Stomach (tissue), 9 donors: Measurements from ENCODE around the gene ANKS1A. TPM values are rescaled to one million over a fixed set of nuclear protein-coding genes. Genes with fewer than 3 reads are reported as not detected.

Experiments used
- DNase-seq, 2 donors: peaks; one replicate each; pipeline versions ENCODE4 v3.0.0 to v3.0.0-alpha.2; 2013 to 2019
- H3K27ac ChIP-seq, 5 donors: fragments of 200-600 bp in 4 of 5; sonication (generic) in 4 of 5; one replicate each; pipeline ENCODE4 v1.5.1; 2013 to 2019; ENCODE audit warnings: mild to moderate bottlenecking in 1 of 5, moderate library complexity in 1 of 5
- H3K27me3 ChIP-seq, 3 donors: fragments of 200-600 bp; sonication (generic); one replicate each; pipeline ENCODE4 v1.5.1; 2017 to 2019; ENCODE audit warnings: mixed run types in 1 of 3
- H3K36me3 ChIP-seq, 4 donors: fragments of 200-600 bp; sonication (generic); 1 replicate in 3 of 4; 2 replicates in 1 of 4; pipeline ENCODE4 v1.5.1; 2016 to 2019
- H3K4me1 ChIP-seq, 4 donors: fragments of 200-600 bp; sonication (generic); one replicate each; pipeline ENCODE4 v1.5.1; 2016 to 2019
- H3K4me3 ChIP-seq, 4 donors: fragments of 200-600 bp; sonication (generic) in 3 of 4; one replicate each; pipeline ENCODE4 v1.5.1; 2016 to 2019; ENCODE audit warnings: mild to moderate bottlenecking in 1 of 4
- H3K9me3 ChIP-seq, 4 donors: fragments of 200-600 bp; sonication (generic); one replicate each; pipeline ENCODE4 v1.5.1; 2016 to 2019
- EP300 ChIP-seq: sonication (generic); formaldehyde crosslinking; IDR thresholded peaks from one replicate; pipeline ENCODE4 v1.6.1; 2017; ENCODE audit warnings: antibody characterized with exemption
- POLR2A ChIP-seq, 4 donors: fragments of 450-650 bp; IDR thresholded peaks; one replicate each; pipeline ENCODE4 v1.6.1; 2016; ENCODE audit warnings: antibody characterized with exemption in 4 of 4, control low read depth in 2 of 4, mild to moderate bottlenecking in 1 of 4, moderate library complexity in 1 of 4
- POLR2AphosphoS5 ChIP-seq, 3 donors: sonication (generic); formaldehyde crosslinking; IDR thresholded peaks; one replicate each; pipeline ENCODE4 v1.6.1; 2016; ENCODE audit warnings: antibody characterized with exemption in 3 of 3
- WGBS, 5 donors: extraction: QIAGEN DNeasy Blood & Tissue Kit in 3 of 5; methylation state at CpG; one replicate each; pipeline versions ENCODE4 v1.1.5 to v1.1.7; 2013 to 2018; 5-methylcytosine and 5-hydroxymethylcytosine counted together
- intact Hi-C: fragments of 100-400 bp; cut with DNase I; formaldehyde crosslinking; loops from one replicate; pipeline ENCODE4 v1.15.1; 2023; ENCODE audit warnings: low total_unique reads
- polyA plus RNA-seq, 3 donors: library from polyadenylated mRNA; stranded (reverse); fragments of 200-250 nt; gene quantifications; one replicate each; pipeline ENCODE4 v1.2.3, GENCODE V29; 2013
- total RNA-seq, 5 donors: library from RNA; depleted of rRNA; stranded (reverse); fragments of >200 nt; gene quantifications; one replicate each; pipeline versions ENCODE4 v1.1.0 to v1.2.3, GENCODE V29; 2014 to 2016
- TF ChIP-seq, protein P1 (sequence below), 7 experiments: fragments of 450-650 bp in 4 of 7; fragments of 200-600 bp in 3 of 7; sonication (generic) in 3 of 7; IDR thresholded peaks; one replicate each; pipeline ENCODE4 v1.5.1; 2016 to 2019; ENCODE audit warnings: antibody characterized with exemption in 7 of 7, control low read depth in 2 of 7, mild to moderate bottlenecking in 1 of 7
- donor health status: healthy with polysubstance abuse.
- donor health status: Bipolar disorder and iron deficiency.
- donor health status: healthy.

ANKS1A gene
- total and polyA plus RNA-seq, 8 donors: 6.1 to 40.6 (median 21.5) TPM

DNA sequence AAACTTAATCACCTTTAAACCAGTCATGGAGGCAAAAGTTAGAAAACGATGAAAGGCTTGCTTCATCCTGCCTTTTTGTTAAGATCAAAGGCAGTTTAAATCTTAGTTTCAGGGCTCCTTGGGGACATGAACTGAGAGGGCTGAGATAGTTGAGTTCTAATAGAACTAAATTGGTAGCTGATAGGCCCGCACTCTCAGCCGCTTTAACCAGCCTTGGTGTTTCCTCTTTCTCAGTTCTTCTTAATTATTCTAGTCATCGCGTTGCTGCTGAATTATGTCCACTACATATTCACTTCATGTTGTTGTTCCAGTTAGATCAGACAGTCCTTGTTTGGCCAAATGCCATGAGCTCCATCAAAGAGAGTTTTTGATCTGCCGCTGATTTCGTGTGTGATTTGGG is 72.5 kb downstream of the ANKS1A start:
- WGBS, 5 donors: 87 to 93% (median 91%) methylated on average over 7 of the region's 7 CpGs

DNA sequence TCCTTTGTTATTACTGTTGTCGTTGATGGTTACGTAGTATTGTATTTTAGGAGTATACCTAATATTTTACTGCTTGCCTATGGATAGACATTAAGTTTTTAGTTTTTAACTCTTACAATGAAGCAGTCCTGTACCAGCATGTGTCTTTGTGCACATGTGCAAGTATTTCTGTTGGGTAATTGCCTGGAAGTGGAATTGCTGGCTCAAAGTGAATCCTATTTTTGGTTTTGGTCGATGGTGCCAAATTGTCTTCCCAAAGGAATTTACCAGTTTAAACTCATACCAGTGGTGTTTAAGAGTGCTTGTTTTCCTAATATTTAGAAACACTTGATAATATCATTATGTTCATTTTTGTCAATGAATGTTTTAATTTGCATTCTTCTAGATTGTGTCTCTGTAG is 75.5 kb downstream of the ANKS1A start:
- H3K4me1 ChIP-seq: peaks cover 0 to 11% (median 3%) of the 10 kb centered on the region in 4 donors
- peaks cover 0 to 4% (median under 1%) of the 10 kb centered on the region in 4 donors for H3K36me3 ChIP-seq
- no peaks in the 10 kb centered on the region for H3K27me3 ChIP-seq
- no peak overlapping the region for H3K4me3 ChIP-seq
- TF ChIP-seq POLR2AphosphoS5 (IDR thresholded peaks at IDR 0.05) (no peak), POLR2A (IDR thresholded peaks at IDR 0.05) (no peak), EP300 (no peak)
- TF ChIP-seq, protein P1, sequence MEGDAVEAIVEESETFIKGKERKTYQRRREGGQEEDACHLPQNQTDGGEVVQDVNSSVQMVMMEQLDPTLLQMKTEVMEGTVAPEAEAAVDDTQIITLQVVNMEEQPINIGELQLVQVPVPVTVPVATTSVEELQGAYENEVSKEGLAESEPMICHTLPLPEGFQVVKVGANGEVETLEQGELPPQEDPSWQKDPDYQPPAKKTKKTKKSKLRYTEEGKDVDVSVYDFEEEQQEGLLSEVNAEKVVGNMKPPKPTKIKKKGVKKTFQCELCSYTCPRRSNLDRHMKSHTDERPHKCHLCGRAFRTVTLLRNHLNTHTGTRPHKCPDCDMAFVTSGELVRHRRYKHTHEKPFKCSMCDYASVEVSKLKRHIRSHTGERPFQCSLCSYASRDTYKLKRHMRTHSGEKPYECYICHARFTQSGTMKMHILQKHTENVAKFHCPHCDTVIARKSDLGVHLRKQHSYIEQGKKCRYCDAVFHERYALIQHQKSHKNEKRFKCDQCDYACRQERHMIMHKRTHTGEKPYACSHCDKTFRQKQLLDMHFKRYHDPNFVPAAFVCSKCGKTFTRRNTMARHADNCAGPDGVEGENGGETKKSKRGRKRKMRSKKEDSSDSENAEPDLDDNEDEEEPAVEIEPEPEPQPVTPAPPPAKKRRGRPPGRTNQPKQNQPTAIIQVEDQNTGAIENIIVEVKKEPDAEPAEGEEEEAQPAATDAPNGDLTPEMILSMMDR (IDR thresholded peaks at IDR 0.05): no peak
- intact Hi-C loops: no loop called here
- H3K27ac ChIP-seq: no peak overlapping the region
- no peaks in the 10 kb centered on the region for H3K9me3 ChIP-seq
- no peak for DNase-seq
- 64 to 85% (median 80%) methylated on average over 3 of the region's 3 CpGs for WGBS, 5 donors

More for the DNA sequence above, 72.5 kb downstream of the ANKS1A start:
- no peak for DNase-seq
- H3K9me3 ChIP-seq: no peaks in the 10 kb centered on the region
- H3K4me3 ChIP-seq: no peak overlapping the region
- no peak for TF ChIP-seq POLR2A (IDR thresholded peaks at IDR 0.05)
- intact Hi-C loops: no loop called here
- peak overlapping the region in 2 of 5 donors; percentile 2 to 6 for H3K27ac ChIP-seq
- peaks cover 0 to 27% (median 15%) of the 10 kb centered on the region in 4 donors for H3K4me1 ChIP-seq
- no peaks in the 10 kb centered on the region for H3K36me3 ChIP-seq
- no peaks in the 10 kb centered on the region for H3K27me3 ChIP-seq

DNA sequence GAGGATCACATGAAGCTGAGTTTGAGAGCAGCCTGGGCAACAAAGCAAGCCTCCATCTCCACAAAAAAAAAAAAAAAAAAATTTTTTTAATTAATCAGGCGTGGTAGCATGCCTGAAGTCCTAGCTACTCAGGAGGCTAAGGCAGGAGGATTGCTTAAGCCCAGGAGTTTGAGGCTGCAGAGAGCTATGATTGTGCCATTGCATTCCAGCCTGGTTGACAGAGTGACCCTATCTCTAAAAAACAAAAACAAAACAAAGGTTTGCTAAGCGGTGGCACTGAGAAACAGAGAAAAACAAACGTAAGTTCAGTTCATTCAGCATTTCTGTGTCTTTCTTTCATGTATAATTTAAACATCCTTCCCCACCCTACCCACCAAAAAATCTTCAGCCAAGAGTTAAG is 78.4 kb downstream of the ANKS1A start:
- intact Hi-C loops: no loop called here
- no peaks in the 10 kb centered on the region for H3K27me3 ChIP-seq
- DNase-seq: no peak
- peaks cover 0 to 8% (median 0%) of the 10 kb centered on the region in 4 donors for H3K4me1 ChIP-seq
- H3K9me3 ChIP-seq: no peaks in the 10 kb centered on the region
- TF ChIP-seq, protein P1 (IDR thresholded peaks at IDR 0.05): no peak
- TF ChIP-seq POLR2AphosphoS5 (IDR thresholded peaks at IDR 0.05): no peak
- no peak for TF ChIP-seq EP300
- no peak for TF ChIP-seq POLR2A (IDR thresholded peaks at IDR 0.05)
- WGBS, 5 donors: 89 to 99% (median 96%) methylated on average over 3 of the region's 3 CpGs
- no peak overlapping the region for H3K4me3 ChIP-seq
- H3K36me3 ChIP-seq: peaks cover 12 to 31% (median 26%) of the 10 kb centered on the region in 4 donors
- H3K27ac ChIP-seq: no peak overlapping the region

DNA sequence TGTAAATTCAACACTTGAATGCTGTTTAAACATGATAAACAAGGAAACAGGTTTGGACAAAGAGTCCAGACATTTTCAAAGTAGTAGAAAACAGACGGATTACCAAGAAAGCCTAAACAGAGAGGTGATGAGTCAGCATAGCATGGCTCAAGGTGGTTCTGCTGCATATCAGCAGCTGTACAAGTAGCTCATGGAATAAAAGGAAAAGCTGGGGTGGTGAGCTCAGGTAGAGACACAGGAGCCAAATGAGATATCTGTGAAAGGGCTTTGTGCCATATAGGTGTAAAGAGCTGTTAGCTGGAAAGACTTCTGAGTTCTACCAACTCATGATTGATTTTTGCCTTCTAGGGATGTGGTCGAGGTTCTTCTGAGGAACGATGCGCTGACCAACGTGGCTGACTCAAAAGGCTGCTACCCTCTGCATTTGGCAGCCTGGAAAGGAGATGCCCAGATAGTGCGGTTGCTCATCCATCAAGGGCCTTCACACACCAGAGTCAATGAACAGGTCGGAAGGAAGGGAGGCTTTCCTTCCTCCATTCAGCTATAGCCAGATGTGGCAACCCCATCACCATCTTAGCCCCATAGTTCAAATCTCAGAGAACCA is 80.7 kb downstream of the ANKS1A start:
- H3K4me3 ChIP-seq: no peak overlapping the region
- no peak overlapping the region for H3K27ac ChIP-seq
- H3K27me3 ChIP-seq: no peaks in the 10 kb centered on the region
- intact Hi-C loops: no loop called here
- H3K4me1 ChIP-seq: peaks cover 0 to 2% (median 0%) of the 10 kb centered on the region in 4 donors
- no peaks in the 10 kb centered on the region for H3K9me3 ChIP-seq
- peaks cover 12 to 34% (median 27%) of the 10 kb centered on the region in 4 donors for H3K36me3 ChIP-seq
- no peak for TF ChIP-seq POLR2A (IDR thresholded peaks at IDR 0.05)
- no peak for TF ChIP-seq EP300
- TF ChIP-seq POLR2AphosphoS5 (IDR thresholded peaks at IDR 0.05): no peak
- TF ChIP-seq, protein P1 (IDR thresholded peaks at IDR 0.05): no peak
- 80 to 92% (median 88%) methylated on average over 7 of the region's 7 CpGs for WGBS, 5 donors
- DNase-seq: no peak

DNA sequence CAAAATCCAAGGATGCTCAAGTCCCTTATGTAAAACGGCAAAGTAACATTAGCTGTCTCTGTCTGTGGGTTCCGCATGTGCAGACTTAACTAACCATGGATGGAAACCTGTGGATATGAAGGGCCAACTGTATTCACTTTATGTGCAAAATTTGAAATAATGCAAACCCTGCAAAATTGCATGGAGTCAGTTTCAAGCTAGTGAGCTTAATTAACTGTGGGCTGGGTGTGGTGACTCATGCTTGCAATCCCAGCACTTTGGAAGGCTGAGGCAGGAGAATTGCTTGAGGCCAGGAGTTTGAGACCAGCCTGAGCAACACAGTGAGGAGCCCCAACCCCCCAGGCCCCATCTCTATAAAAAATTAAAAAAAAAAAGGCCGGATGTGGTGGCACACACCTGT is 81.4 kb downstream of the ANKS1A start:
- no peaks in the 10 kb centered on the region for H3K9me3 ChIP-seq
- H3K4me3 ChIP-seq: no peak overlapping the region
- H3K36me3 ChIP-seq: peaks cover 12 to 34% (median 27%) of the 10 kb centered on the region in 4 donors
- H3K27ac ChIP-seq: no peak overlapping the region
- no peak for DNase-seq
- TF ChIP-seq POLR2A (IDR thresholded peaks at IDR 0.05) (no peak), EP300 (no peak), POLR2AphosphoS5 (IDR thresholded peaks at IDR 0.05) (no peak)
- TF ChIP-seq, protein P1 (IDR thresholded peaks at IDR 0.05): no peak
- 97 to 100% (median 98%) methylated on average over 3 of the region's 3 CpGs for WGBS, 5 donors
- H3K4me1 ChIP-seq: no peaks in the 10 kb centered on the region
- intact Hi-C loops: no loop called here
- no peaks in the 10 kb centered on the region for H3K27me3 ChIP-seq
